GM23338 (cell line): ENCODE measurements around the gene TLE3. TPM values are rescaled to one million over a fixed set of nuclear protein-coding genes. Genes with fewer than 3 reads are reported as not detected.

Experiments used
- ATAC-seq: fragments of 200-7000 bp; cut with Tn5 transposase; 3 replicates; pipeline ENCODE4 v1.9.1; 2020
- DNase-seq: peaks from one replicate; pipeline ENCODE4 v3.0.0-alpha.2; 2015; ENCODE audit warnings: low spot score
- H2AFZ ChIP-seq: fragments of 200-600 bp; sonication (generic); 2 replicates; pipeline ENCODE4 v1.8.0; 2016; ENCODE audit warnings: antibody characterized with exemption, mild to moderate bottlenecking, moderate library complexity
- H3F3A ChIP-seq: fragments of 200-600 bp; sonication (generic); replicated peaks from 2 replicates; pipeline ENCODE4 v1.8.0; 2017; ENCODE audit warnings: antibody characterized with exemption, mixed run types, low read depth
- H3K27ac ChIP-seq: fragments of 200-600 bp; sonication (generic); 2 replicates; pipeline ENCODE4 v1.6.1; 2016; ENCODE audit warnings: low read depth
- H3K27me3 ChIP-seq: fragments of 200-600 bp; sonication (generic); 2 replicates; pipeline ENCODE4 v1.8.0; 2016; ENCODE audit warnings: mild to moderate bottlenecking, mixed run types, moderate library complexity; ENCODE audit not compliant: insufficient read depth
- H3K36me3 ChIP-seq: fragments of 200-600 bp; sonication (generic); 2 replicates; pipeline ENCODE4 v1.8.0; 2016; ENCODE audit warnings: mild to moderate bottlenecking; ENCODE audit not compliant: insufficient read depth
- H3K4me1 ChIP-seq: fragments of 200-600 bp; sonication (generic); 2 replicates; pipeline ENCODE4 v1.8.0; 2016; ENCODE audit warnings: mild to moderate bottlenecking, moderate library complexity; ENCODE audit not compliant: insufficient read depth
- H3K4me2 ChIP-seq: fragments of 200-600 bp; sonication (generic); 2 replicates; pipeline ENCODE4 v1.7.1; 2017; ENCODE audit warnings: mixed run types
- H3K4me3 ChIP-seq: fragments of 200-600 bp; sonication (generic); 2 replicates; pipeline ENCODE4 v1.6.1; 2016; ENCODE audit warnings: mixed run types
- H3K79me2 ChIP-seq: fragments of 200-600 bp; sonication (generic); replicated peaks from 2 replicates; pipeline ENCODE4 v1.8.0; 2017; ENCODE audit warnings: mild to moderate bottlenecking; ENCODE audit not compliant: insufficient read depth
- H3K9me2 ChIP-seq: fragments of 200-600 bp; sonication (generic); 2 replicates; pipeline ENCODE4 v1.8.0; 2017; ENCODE audit not compliant: insufficient read depth
- H4K20me1 ChIP-seq: fragments of 200-600 bp; sonication (generic); replicated peaks from 2 replicates; pipeline ENCODE4 v1.8.0; 2017; ENCODE audit warnings: mild to moderate bottlenecking; ENCODE audit not compliant: insufficient read depth
- H3K27ac Mint-ChIP-seq: 2 replicates; pipeline ENCODE4 v1.8.0; 2020; ENCODE audit warnings: inconsistent platforms, mild to moderate bottlenecking, moderate library complexity, mixed read lengths
- H3K27me3 Mint-ChIP-seq: 3 replicates; pipeline ENCODE4 v1.8.0; 2022; ENCODE audit warnings: low read depth, mild to moderate bottlenecking, moderate library complexity, mixed read lengths, inconsistent platforms; ENCODE audit not compliant: insufficient read depth, poor library complexity
- H3K36me3 Mint-ChIP-seq: 3 replicates; pipeline ENCODE4 v1.8.0; 2021; ENCODE audit warnings: low read depth, mild to moderate bottlenecking, inconsistent platforms, moderate library complexity, mixed read lengths
- H3K4me1 Mint-ChIP-seq: 3 replicates; pipeline ENCODE4 v1.8.0; 2020; ENCODE audit warnings: mild to moderate bottlenecking, inconsistent platforms, mixed read lengths
- H3K4me3 Mint-ChIP-seq: 3 replicates; pipeline ENCODE4 v1.8.0; 2021; ENCODE audit warnings: moderate library complexity, mild to moderate bottlenecking, inconsistent platforms, mixed read lengths
- H3K9me3 Mint-ChIP-seq: 3 replicates; pipeline ENCODE4 v1.8.0; 2020; ENCODE audit warnings: moderate library complexity, mild to moderate bottlenecking, inconsistent platforms, mixed read lengths
- CREB1 ChIP-seq: fragments of 250-450 bp; sonication (Bioruptor Pico); IDR thresholded peaks from 2 replicates; pipeline ENCODE4 v1.5.0; 2020; ENCODE audit warnings: low read depth, mild to moderate bottlenecking, moderate library complexity
- EZH2 ChIP-seq: fragments of 200-600 bp; sonication (generic); IDR thresholded peaks from one replicate; pipeline ENCODE4 v1.8.0; 2017; ENCODE audit warnings: antibody characterized with exemption, mild to moderate bottlenecking, low read depth; ENCODE audit not compliant: unreplicated experiment
- EZH2phosphoT487 ChIP-seq: fragments of 200-600 bp; sonication (generic); IDR thresholded peaks from one replicate; pipeline ENCODE4 v1.8.1; 2018; ENCODE audit warnings: antibody characterized with exemption; ENCODE audit not compliant: unreplicated experiment
- JUNB ChIP-seq: IDR thresholded peaks from one replicate; pipeline ENCODE4 v1.6.1; 2016; ENCODE audit warnings: antibody characterized with exemption; ENCODE audit not compliant: unreplicated experiment
- NANOG ChIP-seq: IDR thresholded peaks from 2 replicates; pipeline ENCODE4 v1.6.1; 2016; ENCODE audit warnings: antibody characterized with exemption, borderline replicate concordance
- POLR2AphosphoS5 ChIP-seq: IDR thresholded peaks from 2 replicates; pipeline ENCODE4 v1.6.1; 2016; ENCODE audit warnings: antibody characterized with exemption, low read depth
- STAT1 ChIP-seq: IDR thresholded peaks from one replicate; pipeline ENCODE4 v1.6.1; 2016; ENCODE audit warnings: antibody characterized with exemption; ENCODE audit not compliant: unreplicated experiment
- ZNF114 ChIP-seq: fragments of 250-450 bp; sonication (Bioruptor Pico); IDR thresholded peaks from 2 replicates; pipeline ENCODE4 v1.5.0; 2020; ENCODE audit warnings: mild to moderate bottlenecking, moderate library complexity
- ZNF331 ChIP-seq: fragments of 250-450 bp; sonication (Bioruptor Pico); IDR thresholded peaks from 2 replicates; pipeline ENCODE4 v1.5.0; 2020; ENCODE audit warnings: low read depth, mild to moderate bottlenecking, moderate library complexity
- polyA plus RNA-seq: library from polyadenylated mRNA; unstranded; fragments of >200 nt; fragmentation: Nextera tagmentation; extraction: Ambion mirVana; gene quantifications from 2 replicates; pipeline ENCODE4 v1.2.1, GENCODE V29; 2016
- total RNA-seq: library from RNA; depleted of rRNA; stranded (reverse); fragments of >200 nt; shearing (Covaris generic); gene quantifications from 2 replicates; pipeline ENCODE4 v1.2.3, GENCODE V29; 2014
- TF ChIP-seq, protein P1 (sequence below): fragments of 250-450 bp; sonication (Bioruptor Pico); IDR thresholded peaks from 2 replicates; pipeline ENCODE4 v1.5.0; 2020; ENCODE audit warnings: mild to moderate bottlenecking, moderate library complexity
- TF ChIP-seq, protein P2 (sequence below): IDR thresholded peaks from 2 replicates; pipeline ENCODE4 v1.6.1; 2016; ENCODE audit warnings: antibody characterized with exemption
- TF ChIP-seq, protein P3 (sequence below), 2 experiments: fragments of 200-600 bp in 1 of 2; sonication (generic) in 1 of 2; conservative IDR thresholded peaks; 2 replicates each; pipeline versions ENCODE4 v1.5.1 to v1.6.1; 2016 to 2017; ENCODE audit warnings: antibody characterized with exemption in 2 of 2, low read depth in 2 of 2, mild to moderate bottlenecking in 2 of 2, moderate library complexity in 1 of 2
- TF ChIP-seq, protein P4 (sequence below): IDR thresholded peaks from one replicate; pipeline ENCODE4 v1.6.1; 2018; ENCODE audit warnings: antibody characterized with exemption; ENCODE audit not compliant: unreplicated experiment

The TLE3 gene
- total and polyA plus RNA-seq, 2 experiments from 2014 or later, result 10.4 to 79.5 TPM

DNA sequence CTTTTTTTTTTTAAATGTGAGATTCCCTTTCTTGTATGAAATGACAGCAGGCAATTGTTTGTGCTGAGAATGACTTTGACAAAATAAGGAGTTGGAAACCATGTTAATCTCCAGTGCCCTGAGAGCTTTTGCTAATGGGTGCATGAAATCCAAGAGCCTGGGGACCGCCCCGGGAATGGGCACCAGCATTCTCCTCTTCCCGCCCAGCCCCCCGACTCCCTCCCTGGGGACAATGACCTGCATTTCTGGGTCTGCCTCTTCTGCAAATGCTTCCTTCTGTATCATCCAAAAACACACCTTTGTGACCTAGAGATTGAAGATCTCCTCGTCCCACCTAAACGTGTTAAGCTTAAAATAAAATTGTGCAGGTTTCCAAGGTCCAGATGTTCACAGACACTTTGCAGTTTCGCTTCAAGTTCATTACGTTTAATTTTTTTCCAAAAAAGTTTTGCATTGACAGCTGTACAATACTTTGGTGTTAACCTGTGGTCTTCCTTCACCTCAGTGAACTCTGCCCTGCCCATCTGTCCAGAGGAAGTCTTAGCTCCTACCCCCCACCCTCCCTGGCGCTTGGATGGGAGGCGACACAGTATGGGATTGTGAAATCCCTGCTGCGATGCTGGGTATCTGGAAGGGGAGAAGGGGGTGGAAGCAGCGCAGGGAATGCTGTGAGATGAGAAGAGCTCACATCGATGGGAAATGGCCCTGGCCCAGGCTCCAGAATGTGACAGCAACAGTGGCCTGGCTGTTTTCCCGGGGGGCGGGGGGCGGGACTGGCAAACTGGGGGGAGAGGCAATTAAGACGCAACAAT lies 50.1 kb downstream of the TLE3 start:
- H3K9me3 Mint-ChIP-seq, result no peaks in the 10 kb centered on the region; the same call in 2 of the 3 replicates
- 0 out of 2 replicates have a peak, but pooled peaks cover 4% of the 10 kb centered on the region for H3K9me2 ChIP-seq
- H3K27me3 ChIP-seq, result no peaks in the 10 kb centered on the region
- no peak overlapping the region for H3K27ac ChIP-seq
- ATAC-seq, result peak; percentile 57
- H3K4me1 Mint-ChIP-seq, result peaks cover 21% of the 10 kb centered on the region
- H3K27me3 Mint-ChIP-seq, result peaks cover 7% of the 10 kb centered on the region
- H4K20me1 ChIP-seq, result peaks cover 10% of the 10 kb centered on the region
- H3K79me2 ChIP-seq, result no peaks in the 10 kb centered on the region
- no peak overlapping the region for H3K4me3 Mint-ChIP-seq
- 0 out of 2 replicates have a peak, but pooled peaks cover 4% of the 10 kb centered on the region for H3K36me3 ChIP-seq
- no peak overlapping the region for H3K4me3 ChIP-seq
- DNase-seq, result no peak
- no peak overlapping the region for H3K4me2 ChIP-seq
- peak overlapping the region; percentile 31 for H3K27ac Mint-ChIP-seq
- peaks cover 14% of the 10 kb centered on the region for H3K4me1 ChIP-seq
- no peaks in the 10 kb centered on the region for H3F3A ChIP-seq
- no peak overlapping the region for H2AFZ ChIP-seq
- H3K36me3 Mint-ChIP-seq, result peaks cover 34% of the 10 kb centered on the region
- TF ChIP-seq EZH2phosphoT487, result no peak
- TF ChIP-seq, protein P1, sequence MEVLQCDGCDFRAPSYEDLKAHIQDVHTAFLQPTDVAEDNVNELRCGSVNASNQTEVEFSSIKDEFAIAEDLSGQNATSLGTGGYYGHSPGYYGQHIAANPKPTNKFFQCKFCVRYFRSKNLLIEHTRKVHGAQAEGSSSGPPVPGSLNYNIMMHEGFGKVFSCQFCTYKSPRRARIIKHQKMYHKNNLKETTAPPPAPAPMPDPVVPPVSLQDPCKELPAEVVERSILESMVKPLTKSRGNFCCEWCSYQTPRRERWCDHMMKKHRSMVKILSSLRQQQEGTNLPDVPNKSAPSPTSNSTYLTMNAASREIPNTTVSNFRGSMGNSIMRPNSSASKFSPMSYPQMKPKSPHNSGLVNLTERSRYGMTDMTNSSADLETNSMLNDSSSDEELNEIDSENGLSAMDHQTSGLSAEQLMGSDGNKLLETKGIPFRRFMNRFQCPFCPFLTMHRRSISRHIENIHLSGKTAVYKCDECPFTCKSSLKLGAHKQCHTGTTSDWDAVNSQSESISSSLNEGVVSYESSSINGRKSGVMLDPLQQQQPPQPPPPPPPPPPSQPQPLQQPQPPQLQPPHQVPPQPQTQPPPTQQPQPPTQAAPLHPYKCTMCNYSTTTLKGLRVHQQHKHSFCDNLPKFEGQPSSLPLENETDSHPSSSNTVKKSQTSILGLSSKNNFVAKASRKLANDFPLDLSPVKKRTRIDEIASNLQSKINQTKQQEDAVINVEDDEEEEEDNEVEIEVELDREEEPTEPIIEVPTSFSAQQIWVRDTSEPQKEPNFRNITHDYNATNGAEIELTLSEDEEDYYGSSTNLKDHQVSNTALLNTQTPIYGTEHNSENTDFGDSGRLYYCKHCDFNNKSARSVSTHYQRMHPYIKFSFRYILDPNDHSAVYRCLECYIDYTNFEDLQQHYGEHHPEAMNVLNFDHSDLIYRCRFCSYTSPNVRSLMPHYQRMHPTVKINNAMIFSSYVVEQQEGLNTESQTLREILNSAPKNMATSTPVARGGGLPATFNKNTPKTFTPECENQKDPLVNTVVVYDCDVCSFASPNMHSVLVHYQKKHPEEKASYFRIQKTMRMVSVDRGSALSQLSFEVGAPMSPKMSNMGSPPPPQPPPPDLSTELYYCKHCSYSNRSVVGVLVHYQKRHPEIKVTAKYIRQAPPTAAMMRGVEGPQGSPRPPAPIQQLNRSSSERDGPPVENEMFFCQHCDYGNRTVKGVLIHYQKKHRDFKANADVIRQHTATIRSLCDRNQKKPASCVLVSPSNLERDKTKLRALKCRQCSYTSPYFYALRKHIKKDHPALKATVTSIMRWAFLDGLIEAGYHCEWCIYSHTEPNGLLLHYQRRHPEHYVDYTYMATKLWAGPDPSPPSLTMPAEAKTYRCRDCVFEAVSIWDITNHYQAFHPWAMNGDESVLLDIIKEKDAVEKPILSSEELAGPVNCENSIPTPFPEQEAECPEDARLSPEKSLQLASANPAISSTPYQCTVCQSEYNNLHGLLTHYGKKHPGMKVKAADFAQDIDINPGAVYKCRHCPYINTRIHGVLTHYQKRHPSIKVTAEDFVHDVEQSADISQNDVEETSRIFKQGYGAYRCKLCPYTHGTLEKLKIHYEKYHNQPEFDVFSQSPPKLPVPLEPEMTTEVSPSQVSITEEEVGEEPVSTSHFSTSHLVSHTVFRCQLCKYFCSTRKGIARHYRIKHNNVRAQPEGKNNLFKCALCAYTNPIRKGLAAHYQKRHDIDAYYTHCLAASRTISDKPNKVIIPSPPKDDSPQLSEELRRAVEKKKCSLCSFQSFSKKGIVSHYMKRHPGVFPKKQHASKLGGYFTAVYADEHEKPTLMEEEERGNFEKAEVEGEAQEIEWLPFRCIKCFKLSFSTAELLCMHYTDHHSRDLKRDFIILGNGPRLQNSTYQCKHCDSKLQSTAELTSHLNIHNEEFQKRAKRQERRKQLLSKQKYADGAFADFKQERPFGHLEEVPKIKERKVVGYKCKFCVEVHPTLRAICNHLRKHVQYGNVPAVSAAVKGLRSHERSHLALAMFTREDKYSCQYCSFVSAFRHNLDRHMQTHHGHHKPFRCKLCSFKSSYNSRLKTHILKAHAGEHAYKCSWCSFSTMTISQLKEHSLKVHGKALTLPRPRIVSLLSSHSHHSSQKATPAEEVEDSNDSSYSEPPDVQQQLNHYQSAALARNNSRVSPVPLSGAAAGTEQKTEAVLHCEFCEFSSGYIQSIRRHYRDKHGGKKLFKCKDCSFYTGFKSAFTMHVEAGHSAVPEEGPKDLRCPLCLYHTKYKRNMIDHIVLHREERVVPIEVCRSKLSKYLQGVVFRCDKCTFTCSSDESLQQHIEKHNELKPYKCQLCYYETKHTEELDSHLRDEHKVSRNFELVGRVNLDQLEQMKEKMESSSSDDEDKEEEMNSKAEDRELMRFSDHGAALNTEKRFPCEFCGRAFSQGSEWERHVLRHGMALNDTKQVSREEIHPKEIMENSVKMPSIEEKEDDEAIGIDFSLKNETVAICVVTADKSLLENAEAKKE (CRISPR knock-in tag), result no peak
- no peak for TF ChIP-seq POLR2AphosphoS5
- TF ChIP-seq NANOG, result no peak
- TF ChIP-seq ZNF331, result no peak
- no peak for TF ChIP-seq CREB1 (CRISPR knock-in tag)
- TF ChIP-seq ZNF114 (CRISPR knock-in tag), result no peak
- no peak for TF ChIP-seq JUNB
- TF ChIP-seq STAT1, result no peak
- TF ChIP-seq, protein P2, sequence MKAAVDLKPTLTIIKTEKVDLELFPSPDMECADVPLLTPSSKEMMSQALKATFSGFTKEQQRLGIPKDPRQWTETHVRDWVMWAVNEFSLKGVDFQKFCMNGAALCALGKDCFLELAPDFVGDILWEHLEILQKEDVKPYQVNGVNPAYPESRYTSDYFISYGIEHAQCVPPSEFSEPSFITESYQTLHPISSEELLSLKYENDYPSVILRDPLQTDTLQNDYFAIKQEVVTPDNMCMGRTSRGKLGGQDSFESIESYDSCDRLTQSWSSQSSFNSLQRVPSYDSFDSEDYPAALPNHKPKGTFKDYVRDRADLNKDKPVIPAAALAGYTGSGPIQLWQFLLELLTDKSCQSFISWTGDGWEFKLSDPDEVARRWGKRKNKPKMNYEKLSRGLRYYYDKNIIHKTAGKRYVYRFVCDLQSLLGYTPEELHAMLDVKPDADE, result no peak
- TF ChIP-seq, protein P3, sequence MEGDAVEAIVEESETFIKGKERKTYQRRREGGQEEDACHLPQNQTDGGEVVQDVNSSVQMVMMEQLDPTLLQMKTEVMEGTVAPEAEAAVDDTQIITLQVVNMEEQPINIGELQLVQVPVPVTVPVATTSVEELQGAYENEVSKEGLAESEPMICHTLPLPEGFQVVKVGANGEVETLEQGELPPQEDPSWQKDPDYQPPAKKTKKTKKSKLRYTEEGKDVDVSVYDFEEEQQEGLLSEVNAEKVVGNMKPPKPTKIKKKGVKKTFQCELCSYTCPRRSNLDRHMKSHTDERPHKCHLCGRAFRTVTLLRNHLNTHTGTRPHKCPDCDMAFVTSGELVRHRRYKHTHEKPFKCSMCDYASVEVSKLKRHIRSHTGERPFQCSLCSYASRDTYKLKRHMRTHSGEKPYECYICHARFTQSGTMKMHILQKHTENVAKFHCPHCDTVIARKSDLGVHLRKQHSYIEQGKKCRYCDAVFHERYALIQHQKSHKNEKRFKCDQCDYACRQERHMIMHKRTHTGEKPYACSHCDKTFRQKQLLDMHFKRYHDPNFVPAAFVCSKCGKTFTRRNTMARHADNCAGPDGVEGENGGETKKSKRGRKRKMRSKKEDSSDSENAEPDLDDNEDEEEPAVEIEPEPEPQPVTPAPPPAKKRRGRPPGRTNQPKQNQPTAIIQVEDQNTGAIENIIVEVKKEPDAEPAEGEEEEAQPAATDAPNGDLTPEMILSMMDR (conservative IDR thresholded peaks at IDR 0.05; ENCODE audit: low read depth in 2 of 2), result no peak
- TF ChIP-seq, protein P4, sequence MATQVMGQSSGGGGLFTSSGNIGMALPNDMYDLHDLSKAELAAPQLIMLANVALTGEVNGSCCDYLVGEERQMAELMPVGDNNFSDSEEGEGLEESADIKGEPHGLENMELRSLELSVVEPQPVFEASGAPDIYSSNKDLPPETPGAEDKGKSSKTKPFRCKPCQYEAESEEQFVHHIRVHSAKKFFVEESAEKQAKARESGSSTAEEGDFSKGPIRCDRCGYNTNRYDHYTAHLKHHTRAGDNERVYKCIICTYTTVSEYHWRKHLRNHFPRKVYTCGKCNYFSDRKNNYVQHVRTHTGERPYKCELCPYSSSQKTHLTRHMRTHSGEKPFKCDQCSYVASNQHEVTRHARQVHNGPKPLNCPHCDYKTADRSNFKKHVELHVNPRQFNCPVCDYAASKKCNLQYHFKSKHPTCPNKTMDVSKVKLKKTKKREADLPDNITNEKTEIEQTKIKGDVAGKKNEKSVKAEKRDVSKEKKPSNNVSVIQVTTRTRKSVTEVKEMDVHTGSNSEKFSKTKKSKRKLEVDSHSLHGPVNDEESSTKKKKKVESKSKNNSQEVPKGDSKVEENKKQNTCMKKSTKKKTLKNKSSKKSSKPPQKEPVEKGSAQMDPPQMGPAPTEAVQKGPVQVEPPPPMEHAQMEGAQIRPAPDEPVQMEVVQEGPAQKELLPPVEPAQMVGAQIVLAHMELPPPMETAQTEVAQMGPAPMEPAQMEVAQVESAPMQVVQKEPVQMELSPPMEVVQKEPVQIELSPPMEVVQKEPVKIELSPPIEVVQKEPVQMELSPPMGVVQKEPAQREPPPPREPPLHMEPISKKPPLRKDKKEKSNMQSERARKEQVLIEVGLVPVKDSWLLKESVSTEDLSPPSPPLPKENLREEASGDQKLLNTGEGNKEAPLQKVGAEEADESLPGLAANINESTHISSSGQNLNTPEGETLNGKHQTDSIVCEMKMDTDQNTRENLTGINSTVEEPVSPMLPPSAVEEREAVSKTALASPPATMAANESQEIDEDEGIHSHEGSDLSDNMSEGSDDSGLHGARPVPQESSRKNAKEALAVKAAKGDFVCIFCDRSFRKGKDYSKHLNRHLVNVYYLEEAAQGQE, result no peak
- no peak for TF ChIP-seq EZH2
